Right atrium auricular region (tissue), 2 donors: ENCODE measurements around the gene DNAJC2. TPM values are rescaled to one million over a fixed set of nuclear protein-coding genes. Genes with fewer than 3 reads are reported as not detected.

Source experiments
- DNase-seq: peaks from one replicate; pipeline ENCODE4 v3.0.0-alpha.2; 2019; ENCODE audit warnings: low spot score
- H3K27ac ChIP-seq, 2 donors: fragments of 200-600 bp; sonication (generic); 1 replicate in 1 of 2; 2 replicates in 1 of 2; pipeline ENCODE4 v1.5.1; 2016 to 2019
- H3K27me3 ChIP-seq, 2 donors: fragments of 200-600 bp; sonication (generic); one replicate each; pipeline versions ENCODE4 v1.5.1 to v1.6.0; 2017 to 2019
- H3K36me3 ChIP-seq: fragments of 200-600 bp; sonication (generic); one replicate; pipeline ENCODE4 v1.5.1; 2016
- H3K4me1 ChIP-seq, 2 donors: fragments of 200-600 bp; sonication (generic); one replicate each; pipeline versions ENCODE4 v1.5.1 to v1.6.0; 2017 to 2019
- H3K4me3 ChIP-seq, 2 donors: fragments of 200-600 bp; sonication (generic); 1 replicate in 1 of 2; 2 replicates in 1 of 2; pipeline ENCODE4 v1.5.1; 2017 to 2019; ENCODE audit warnings: mild to moderate bottlenecking in 1 of 2, moderate library complexity in 1 of 2
- H3K9me3 ChIP-seq, 2 donors: fragments of 200-600 bp; sonication (generic); one replicate each; pipeline ENCODE4 v1.5.1; 2019
- CTCF ChIP-seq, 2 donors: fragments of 200-600 bp; sonication (generic); IDR thresholded peaks; one replicate each; pipeline ENCODE4 v1.5.1; 2019; ENCODE audit warnings: antibody characterized with exemption in 2 of 2
- total RNA-seq, 2 donors: library from RNA; depleted of rRNA; stranded (reverse); fragments of >200 nt; gene quantifications; one replicate each; pipeline ENCODE4 v1.1.0, GENCODE V29; 2016

Gene DNAJC2
- total RNA-seq, 2 donors from 2014 or later, result 7.7 to 14.4 TPM

GRCh38 chr7:103347507-103348267, 3.1 kb upstream of the DNAJC2 start, which contains the start of gene PSMC2:
TSS of gene PSMC2 (plus strand) at chr7:103347643. CDS start at chr7:103347712, 69 bp downstream.
- TF ChIP-seq CTCF (IDR thresholded peaks at IDR 0.05), result no peak

GRCh38 chr7:103346396-103346795, 1.8 kb upstream of the DNAJC2 start:
- DNase-seq, result no peak
- Histone ChIP-seq H3K9me3 (no peaks in the 10 kb centered on the region), H3K4me3 (no peak overlapping the region), H3K27me3 (no peaks in the 10 kb centered on the region), H3K27ac (no peak overlapping the region), H3K4me1 (peaks cover 0 to 60% of the 10 kb centered on the region in 2 donors), H3K36me3 (no peaks in the 10 kb centered on the region)
- no peak for TF ChIP-seq CTCF (IDR thresholded peaks at IDR 0.05)

More at GRCh38 chr7:103347507-103348267, 3.1 kb upstream of the DNAJC2 start, which contains the start of gene PSMC2:
- H3K27me3 ChIP-seq, result no peaks in the 10 kb centered on the region
- no peaks in the 10 kb centered on the region for H3K9me3 ChIP-seq
- peak within 1 kb of the TSS; percentile 77 to 98 for H3K4me3 ChIP-seq
- H3K27ac ChIP-seq, result peak within 1 kb of the TSS; percentile 89
- H3K4me1 ChIP-seq, result peaks cover 0 to 59% of the 10 kb centered on the region in 2 donors
- H3K36me3 ChIP-seq, result no peaks in the 10 kb centered on the region
- peak; percentile 76 for DNase-seq

- H3K4me1 ChIP-seq, result peaks cover 0 to 45% of the 10 kb centered on the region in 2 donors
- DNase-seq, result no peak
These were observed 662 bp downstream of the DNAJC2 start for GRCh38 chr7:103343758-103344452.

GRCh38 chr7:103343332-103343731, 1.2 kb downstream of the DNAJC2 start:
- Histone ChIP-seq H3K4me3 (peak overlapping the region in 1 of 2 donors; percentile 94), H3K9me3 (no peaks in the 10 kb centered on the region), H3K36me3 (peaks cover 8% of the 10 kb centered on the region), H3K27me3 (no peaks in the 10 kb centered on the region), H3K27ac (peak overlapping the region in 1 of 2 donors; percentile 83), H3K4me1 (peaks cover 0 to 39% of the 10 kb centered on the region in 2 donors)
- DNase-seq, result no peak
- no peak for TF ChIP-seq CTCF (IDR thresholded peaks at IDR 0.05)

More at GRCh38 chr7:103343758-103344452, 662 bp downstream of the DNAJC2 start:
- Histone ChIP-seq H3K36me3 (peaks cover 8% of the 10 kb centered on the region), H3K27me3 (no peaks in the 10 kb centered on the region), H3K4me3 (peak overlapping the region; percentile 79 to 94), H3K9me3 (no peaks in the 10 kb centered on the region), H3K27ac (peak overlapping the region; percentile 75 to 83)
- TF ChIP-seq CTCF (IDR thresholded peaks at IDR 0.05), result no peak

- Histone ChIP-seq H3K9me3 (no peaks in the 10 kb centered on the region), H3K27me3 (no peaks in the 10 kb centered on the region), H3K4me1 (peaks cover 0 to 33% of the 10 kb centered on the region in 2 donors), H3K4me3 (no peak overlapping the region), H3K27ac (no peak overlapping the region), H3K36me3 (peaks cover 24% of the 10 kb centered on the region)
- no peak for DNase-seq
- no peak for TF ChIP-seq CTCF (IDR thresholded peaks at IDR 0.05)
These were observed 3.1 kb downstream of the DNAJC2 start for GRCh38 chr7:103341466-103341865.
